K562 treated with DMSO at 1 percent for 48 hours (cell line): ENCODE measurements around the gene SLAMF7. TPM values are rescaled to one million over a fixed set of nuclear protein-coding genes. Genes with fewer than 3 reads are reported as not detected.

Experiments used
- total RNA-seq: library from RNA; unstranded; fragments of 300-600 nt; gene quantifications from 2 replicates; pipeline ENCODE4 v1.2.3, GENCODE V29; 2022; ENCODE audit warnings: low replicate concordance; ENCODE audit errors: extremely low read depth

The SLAMF7 gene, protein sequence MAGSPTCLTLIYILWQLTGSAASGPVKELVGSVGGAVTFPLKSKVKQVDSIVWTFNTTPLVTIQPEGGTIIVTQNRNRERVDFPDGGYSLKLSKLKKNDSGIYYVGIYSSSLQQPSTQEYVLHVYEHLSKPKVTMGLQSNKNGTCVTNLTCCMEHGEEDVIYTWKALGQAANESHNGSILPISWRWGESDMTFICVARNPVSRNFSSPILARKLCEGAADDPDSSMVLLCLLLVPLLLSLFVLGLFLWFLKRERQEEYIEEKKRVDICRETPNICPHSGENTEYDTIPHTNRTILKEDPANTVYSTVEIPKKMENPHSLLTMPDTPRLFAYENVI
- not detected in 2 replicates for total RNA-seq

DNA sequence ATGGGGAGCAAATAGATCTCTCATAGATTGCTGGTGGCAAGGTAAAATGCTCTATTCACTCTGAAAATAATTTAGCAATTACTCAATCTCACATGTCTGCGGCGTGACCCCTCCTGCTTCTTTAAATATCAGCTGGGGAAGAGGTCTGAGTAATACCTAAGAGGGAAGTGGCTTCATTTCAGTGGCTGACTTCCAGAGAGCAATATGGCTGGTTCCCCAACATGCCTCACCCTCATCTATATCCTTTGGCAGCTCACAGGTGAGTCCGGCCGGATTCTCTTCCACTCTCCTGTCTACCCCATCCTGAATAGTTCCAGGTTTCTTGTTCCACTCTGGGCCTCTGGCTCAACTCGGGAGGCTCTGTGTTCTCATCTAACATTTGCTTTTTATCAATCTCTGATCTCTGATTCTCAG lies at the start of gene SLAMF7:
SLAMF7 (plus strand) TSS at position 150 of the 414 bp plus-strand sequence; CDS start at position 205, 55 bp downstream.

DNA sequence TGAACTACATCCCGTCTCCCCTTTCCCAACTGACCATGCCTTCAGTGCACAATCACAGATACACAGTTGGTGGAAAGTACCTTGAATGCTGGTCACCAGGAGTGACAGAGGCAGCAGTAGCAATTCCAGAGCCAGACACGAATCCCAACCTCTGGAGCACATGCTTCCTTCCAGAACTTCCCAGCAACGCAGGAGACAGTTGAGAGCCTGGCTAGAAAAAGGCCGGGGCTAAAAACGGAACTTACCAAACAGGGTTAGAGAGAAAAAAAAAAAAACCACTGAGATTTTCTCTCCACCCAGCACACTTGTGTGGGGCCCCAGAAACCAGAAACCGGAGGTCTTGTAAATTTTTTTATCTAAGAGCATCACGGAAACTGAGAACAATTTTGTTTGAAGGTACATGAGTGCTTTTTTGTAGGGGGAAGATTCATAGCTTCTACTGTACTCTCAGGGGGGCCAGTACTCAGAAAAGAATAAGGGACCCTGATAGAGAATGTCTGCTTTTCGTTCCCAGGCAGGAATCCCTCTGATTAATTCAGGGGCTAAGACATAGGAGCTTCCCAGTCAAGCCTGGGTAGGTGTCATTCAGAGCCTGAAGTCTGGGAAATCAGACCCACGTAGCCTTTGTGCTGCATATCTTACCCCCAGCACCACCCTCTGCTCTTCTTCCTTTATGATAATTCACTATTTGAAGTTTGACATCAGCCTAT lies 27.3 kb upstream of the SLAMF7 start, which contains the start of gene CD48:
CD48 (minus strand) TSS at position 221 of the 710 bp plus-strand sequence; CDS start at position 162, 59 bp downstream.

DNA sequence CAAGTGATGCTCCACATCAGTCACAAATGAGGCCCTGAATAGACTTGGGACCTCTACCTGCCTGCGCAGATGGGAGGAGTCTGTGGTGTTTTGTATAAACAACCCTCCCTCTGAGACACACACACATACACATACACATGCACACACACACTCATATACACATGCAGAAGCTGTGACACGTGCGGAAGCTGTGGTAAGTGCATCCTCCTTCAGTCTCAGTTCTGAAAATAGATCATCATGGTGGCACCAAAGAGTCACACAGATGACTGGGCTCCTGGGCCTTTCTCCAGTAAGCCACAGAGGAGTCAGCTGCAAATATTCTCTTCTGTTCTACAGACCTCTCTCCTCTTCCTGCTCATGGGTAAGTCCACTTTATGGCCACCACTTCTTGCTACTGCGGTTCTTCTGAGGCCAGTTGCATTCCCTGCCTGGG lies 56.9 kb downstream of the SLAMF7 start, which contains the start of gene LY9:
LY9 (plus strand) TSS at position 224 of the 433 bp plus-strand sequence; CDS start at position 238, 14 bp downstream.

Other genes with a start within 250 kb of the SLAMF7 start
- not detected in 2 replicates for gene SLAMF6, start 216.0 kb upstream of the SLAMF7 start, total RNA-seq
- not detected in 2 replicates for gene CD84, start 159.8 kb upstream of the SLAMF7 start, total RNA-seq
- not detected in 2 replicates for gene SLAMF1, start 92.2 kb upstream of the SLAMF7 start, total RNA-seq
- gene CD48, start 27.4 kb upstream of the SLAMF7 start, total RNA-seq: not detected in 2 replicates
- gene LY9, start 56.9 kb downstream of the SLAMF7 start, total RNA-seq: not detected in 2 replicates
- not detected in 2 replicates for gene CD244, start 123.6 kb downstream of the SLAMF7 start, total RNA-seq
- gene ITLN1, start 145.9 kb downstream of the SLAMF7 start, total RNA-seq: not detected in 2 replicates
- gene ITLN2, start 215.6 kb downstream of the SLAMF7 start, total RNA-seq: not detected in 2 replicates